GM10847 (cell line): ENCODE data around the gene TEKT2.

Experiments
- POLR2A ChIP-seq: IDR thresholded peaks from 2 replicates; pipeline ENCODE4 v1.6.1; 2011; ENCODE audit not compliant: insufficient read length; ENCODE audit errors: extremely low read depth

TEKT2 gene

GRCh38 chr1:36083219-36083618 is 675 bp upstream of the TEKT2 start:
- TF ChIP-seq POLR2A, result no peak

GRCh38 chr1:36084497-36085115 is 712 bp downstream of the TEKT2 start:
- TF ChIP-seq POLR2A, result no peak

GRCh38 chr1:36085126-36085525 is 1.2 kb downstream of the TEKT2 start:
- no peak for TF ChIP-seq POLR2A

GRCh38 chr1:36085686-36086526 is 2.0 kb downstream of the TEKT2 start:
- TF ChIP-seq POLR2A, result no peak

- no peak for TF ChIP-seq POLR2A
Measured at GRCh38 chr1:36086529-36087232, 2.8 kb downstream of the TEKT2 start.

GRCh38 chr1:36087233-36088123 is 3.6 kb downstream of the TEKT2 start:
- TF ChIP-seq POLR2A, result no peak

GRCh38 chr1:36088265-36088576 is 4.3 kb downstream of the TEKT2 start:
- no peak for TF ChIP-seq POLR2A

- TF ChIP-seq POLR2A, result peak; percentile 95
Measured at GRCh38 chr1:36088577-36089392, 4.9 kb downstream of the TEKT2 start, which contains the start of gene ADPRS. TSS of gene ADPRS (plus strand) at chr1:36088892. CDS start at chr1:36088905, 13 bp downstream.

- TF ChIP-seq POLR2A, result peak; percentile 22
Measured at GRCh38 chr1:36089393-36090121, 5.7 kb downstream of the TEKT2 start.

- no peak for TF ChIP-seq POLR2A
Measured at GRCh38 chr1:36091141-36091540, 7.2 kb downstream of the TEKT2 start.

GRCh38 chr1:36091698-36092097 is 7.8 kb downstream of the TEKT2 start:
- no peak for TF ChIP-seq POLR2A

- no peak for TF ChIP-seq POLR2A
Measured at GRCh38 chr1:36092166-36092797, 8.4 kb downstream of the TEKT2 start.

GRCh38 chr1:36092798-36093185 is 8.9 kb downstream of the TEKT2 start:
- no peak for TF ChIP-seq POLR2A
